ENCODE results near the gene MRPS15. TPM values are rescaled to one million over a fixed set of nuclear protein-coding genes. Genes with fewer than 3 reads are reported as not detected.

MRPS15 gene
- total RNA-seq, 4 donors from 2014 or later = 45.6 to 85.9 (median 56.3) TPM

DNA sequence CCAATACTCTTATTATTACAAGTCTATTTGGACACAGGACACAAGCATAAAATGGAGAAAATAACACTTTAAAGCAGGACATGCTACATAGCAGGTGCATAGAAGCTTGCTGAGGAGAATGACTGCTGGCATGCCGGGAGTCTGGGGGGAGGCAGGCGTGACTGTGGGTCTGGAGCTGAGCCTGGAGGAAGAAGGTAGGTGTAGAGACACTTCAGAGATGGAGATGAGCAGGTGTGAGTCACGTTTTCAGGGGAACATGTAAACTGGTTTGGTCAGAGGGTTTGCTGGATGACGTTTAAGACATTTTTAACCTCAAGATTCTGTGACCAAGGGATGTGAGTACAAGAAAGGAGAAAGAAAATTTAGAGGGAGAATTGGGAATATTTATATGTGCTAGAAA lies 38.4 kb downstream of the MRPS15 start:
- Histone ChIP-seq H3K4me3 (replicated peaks in 1 of 3) (no peak overlapping the region), H3K27ac (no peak overlapping the region), H3K4me1 (no peaks in the 10 kb centered on the region), H3K27me3 (no peaks in the 10 kb centered on the region), H3K9me3 (no peaks in the 10 kb centered on the region), H3K36me3 (peaks cover 17 to 19% of the 10 kb centered on the region in 2 donors)
- DNase-seq = no peak
- no peak for TF ChIP-seq POLR2A (IDR thresholded peaks at IDR 0.05)
- no peak for TF ChIP-seq CTCF (IDR thresholded peaks at IDR 0.05)
- intact Hi-C loops (cut with DNase I) = loop anchor here (10.0 kb wide), 1 partner anchor 331 kb away; no protein-coding TSS in a partner anchor
- 75 to 81% methylated on average over 4 of the region's 4 CpGs for WGBS, 2 donors

DNA sequence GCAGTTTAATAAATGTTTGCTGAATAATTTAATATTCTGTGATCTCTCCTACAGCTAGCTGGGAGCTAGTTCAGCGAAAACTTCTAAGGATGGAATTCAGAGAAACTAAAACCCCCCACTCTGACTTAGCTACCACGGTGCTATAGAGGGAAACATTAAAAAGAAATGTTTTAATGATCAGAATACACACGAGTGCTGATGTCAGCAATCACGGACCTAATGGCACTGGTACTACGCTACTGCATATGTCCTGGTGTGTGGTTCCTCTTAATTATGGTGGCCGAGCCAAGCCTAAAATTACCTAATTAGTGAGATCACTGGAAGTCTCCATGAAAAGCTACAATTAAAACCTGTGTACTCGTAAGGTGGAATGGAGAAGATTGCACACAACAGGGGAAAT lies 42.5 kb downstream of the MRPS15 start:
- Histone ChIP-seq H3K27me3 (no peaks in the 10 kb centered on the region), H3K4me3 (replicated peaks in 1 of 3) (no peak overlapping the region), H3K9me3 (no peaks in the 10 kb centered on the region), H3K27ac (no peak overlapping the region), H3K36me3 (peaks cover 16 to 25% of the 10 kb centered on the region in 2 donors), H3K4me1 (peaks cover 0 to 4% of the 10 kb centered on the region in 2 donors)
- 88 to 91% methylated on average over 7 of the region's 7 CpGs for WGBS, 2 donors
- intact Hi-C loops (cut with DNase I) = loop anchor here (2.0 to 10.0 kb wide), 2 partner anchors 79 to 327 kb away; no protein-coding TSS in a partner anchor
- DNase-seq = no peak
- no peak for TF ChIP-seq POLR2A (IDR thresholded peaks at IDR 0.05)
- no peak for TF ChIP-seq CTCF (IDR thresholded peaks at IDR 0.05)

GRCh38 chr1:36420836-36421317 lies 43.3 kb downstream of the MRPS15 start:
- no peak overlapping the region for H3K27ac ChIP-seq
- H3K9me3 ChIP-seq = no peaks in the 10 kb centered on the region
- intact Hi-C loops (cut with DNase I) = loop anchor here (2.0 to 10.0 kb wide), 2 partner anchors 78 to 326 kb away; no protein-coding TSS in a partner anchor
- H3K36me3 ChIP-seq = peaks cover 16 to 25% of the 10 kb centered on the region in 2 donors
- WGBS, 2 donors = 16 to 20% methylated on average over 13 of the region's 13 CpGs
- H3K4me1 ChIP-seq = peaks cover 0 to 4% of the 10 kb centered on the region in 2 donors
- H3K27me3 ChIP-seq = no peaks in the 10 kb centered on the region
- TF ChIP-seq CTCF (IDR thresholded peaks at IDR 0.05) = peak; percentile 68 to 96 (median 90)
- no peak for TF ChIP-seq POLR2A (IDR thresholded peaks at IDR 0.05)
- peak; percentile 83 to 90 for DNase-seq
- no peak overlapping the region for H3K4me3 ChIP-seq (replicated peaks in 1 of 3)

DNA sequence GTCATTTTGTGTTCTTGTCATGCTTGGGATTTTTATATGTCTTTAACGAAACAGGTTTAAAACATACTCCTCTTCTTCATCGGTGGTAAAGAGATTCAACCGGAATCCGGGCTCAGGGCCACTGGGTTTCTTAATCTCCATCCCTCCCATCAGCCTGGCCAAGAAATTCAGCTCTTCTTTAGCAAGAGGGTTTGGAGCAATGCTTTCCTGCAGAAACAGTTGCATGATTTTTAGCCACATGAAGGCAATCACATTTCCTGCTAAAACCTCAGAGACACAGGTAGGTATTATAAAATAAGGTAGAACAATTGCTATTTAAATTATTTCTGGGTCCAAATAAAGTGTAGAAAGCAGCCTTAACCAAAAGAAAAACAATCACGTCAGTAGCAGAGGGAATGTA lies 43.8 kb downstream of the MRPS15 start:
- Histone ChIP-seq H3K4me3 (replicated peaks in 1 of 3) (no peak overlapping the region), H3K27ac (no peak overlapping the region), H3K27me3 (no peaks in the 10 kb centered on the region), H3K9me3 (no peaks in the 10 kb centered on the region), H3K36me3 (peaks cover 16 to 25% of the 10 kb centered on the region in 2 donors), H3K4me1 (peaks cover 0 to 4% of the 10 kb centered on the region in 2 donors)
- 59 to 62% methylated on average over 5 of the region's 5 CpGs for WGBS, 2 donors
- intact Hi-C loops (cut with DNase I) = loop anchor here (2.0 to 10.0 kb wide), 2 partner anchors 78 to 326 kb away; no protein-coding TSS in a partner anchor
- TF ChIP-seq POLR2A (IDR thresholded peaks at IDR 0.05) (no peak), CTCF (IDR thresholded peaks at IDR 0.05) (no peak)
- no peak for DNase-seq

DNA sequence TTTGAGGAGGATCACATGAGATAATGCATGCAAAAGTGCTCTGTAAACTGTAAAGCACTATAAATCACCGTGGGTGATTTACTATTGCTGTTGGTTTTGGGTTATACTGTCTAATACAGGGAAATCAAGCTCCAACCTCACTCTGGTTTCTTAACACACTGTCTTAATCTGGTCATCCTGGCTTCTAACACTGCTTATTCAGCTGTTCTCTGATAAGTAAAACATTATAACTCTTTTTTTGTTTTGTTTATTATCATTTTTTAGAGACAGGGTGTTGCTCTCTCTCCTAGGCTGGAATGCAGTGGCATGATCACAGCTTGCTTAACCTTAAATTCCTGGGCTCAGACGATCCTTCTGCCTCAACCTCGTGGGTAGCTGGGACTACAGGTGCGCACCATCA lies 44.6 kb downstream of the MRPS15 start:
- no peak overlapping the region for H3K4me3 ChIP-seq (replicated peaks in 1 of 3)
- H3K4me1 ChIP-seq = peaks cover 0 to 4% of the 10 kb centered on the region in 2 donors
- 86% methylated on average over 4 of the region's 4 CpGs for WGBS, 2 donors
- H3K36me3 ChIP-seq = peaks cover 16 to 25% of the 10 kb centered on the region in 2 donors
- DNase-seq = no peak
- no peak for TF ChIP-seq POLR2A (IDR thresholded peaks at IDR 0.05)
- TF ChIP-seq CTCF (IDR thresholded peaks at IDR 0.05) = no peak
- no peaks in the 10 kb centered on the region for H3K27me3 ChIP-seq
- H3K9me3 ChIP-seq = no peaks in the 10 kb centered on the region
- intact Hi-C loops (cut with DNase I) = no loop called here
- H3K27ac ChIP-seq = no peak overlapping the region
